MM.1S (cell line): ENCODE results near the gene GPR108.

Source experiments
- DNase-seq: peaks from one replicate; pipeline ENCODE4 v3.0.0-alpha.2; 2015
- H2AFZ ChIP-seq: fragments of 300-600 bp; sonication (generic); 2 replicates; pipeline ENCODE4 v1.6.0; 2016; ENCODE audit warnings: antibody characterized with exemption, low read length
- H3F3A ChIP-seq: fragments of 300-600 bp; sonication (generic); 2 replicates; pipeline ENCODE4 v1.6.1; 2016; ENCODE audit warnings: mild to moderate bottlenecking, antibody characterized with exemption, low read length, moderate library complexity, mixed read lengths; ENCODE audit not compliant: insufficient read depth
- H3K27ac ChIP-seq: fragments of 300-600 bp; sonication (generic); 2 replicates; pipeline ENCODE4 v1.5.1; 2016; ENCODE audit warnings: mild to moderate bottlenecking, low read length
- H3K27me3 ChIP-seq: fragments of 300-600 bp; sonication (generic); replicated peaks from 2 replicates; pipeline ENCODE4 v1.6.0; 2016; ENCODE audit warnings: low read length; ENCODE audit not compliant: insufficient read depth
- H3K36me3 ChIP-seq: fragments of 300-600 bp; sonication (generic); replicated peaks from 2 replicates; pipeline ENCODE4 v1.6.1; 2016; ENCODE audit warnings: mild to moderate bottlenecking, low read length, mixed read lengths; ENCODE audit not compliant: insufficient read depth
- H3K4me1 ChIP-seq: fragments of 300-600 bp; sonication (generic); 2 replicates; pipeline ENCODE4 v1.6.1; 2016; ENCODE audit warnings: low read length, mixed read lengths
- H3K4me2 ChIP-seq: fragments of 300-600 bp; sonication (generic); 2 replicates; pipeline ENCODE4 v1.6.0; 2016; ENCODE audit warnings: low read depth, low read length
- H3K4me3 ChIP-seq: fragments of 300-600 bp; sonication (generic); 2 replicates; pipeline ENCODE4 v1.5.1; 2016; ENCODE audit warnings: low read length, mixed read lengths
- H3K79me2 ChIP-seq: fragments of 300-600 bp; sonication (generic); 2 replicates; pipeline ENCODE4 v1.6.1; 2016; ENCODE audit warnings: mixed run types, low read length, mixed read lengths
- H3K9ac ChIP-seq: fragments of 300-600 bp; sonication (generic); 2 replicates; pipeline ENCODE4 v1.6.1; 2016; ENCODE audit warnings: low read length, mixed read lengths
- H3K9me2 ChIP-seq: fragments of 300-600 bp; sonication (generic); replicated peaks from 2 replicates; pipeline ENCODE4 v1.6.1; 2016; ENCODE audit warnings: mild to moderate bottlenecking, low read length, mixed read lengths; ENCODE audit not compliant: insufficient read depth
- H3K9me3 ChIP-seq: fragments of 300-600 bp; sonication (generic); replicated peaks from 2 replicates; pipeline ENCODE4 v1.6.1; 2016; ENCODE audit warnings: mild to moderate bottlenecking, low read length, mixed read lengths; ENCODE audit not compliant: insufficient read depth
- H4K20me1 ChIP-seq: fragments of 300-600 bp; sonication (generic); 2 replicates; pipeline ENCODE4 v1.6.1; 2016; ENCODE audit warnings: mild to moderate bottlenecking, low read length, moderate library complexity, mixed read lengths; ENCODE audit not compliant: insufficient read depth
- EZH2 ChIP-seq: fragments of 300-600 bp; sonication (generic); optimal IDR thresholded peaks from 2 replicates; pipeline ENCODE3; 2017; ENCODE audit warnings: low read depth, mild to moderate bottlenecking, antibody characterized with exemption, low read length, mixed read lengths
- EZH2phosphoT487 ChIP-seq: fragments of 300-600 bp; sonication (generic); IDR thresholded peaks from 2 replicates; pipeline ENCODE4 v1.6.1; 2018; ENCODE audit warnings: antibody characterized with exemption, low read length
- TF ChIP-seq, protein P1 (sequence below): fragments of 300-600 bp; sonication (generic); IDR thresholded peaks from 2 replicates; pipeline ENCODE4 v1.5.1; 2016; ENCODE audit warnings: antibody characterized with exemption, low read length, mixed read lengths

Gene GPR108

GRCh38 chr19:6744381-6745301, 7.3 kb upstream of the GPR108 start:
- no peaks in the 10 kb centered on the region for H4K20me1 ChIP-seq
- H3K9ac ChIP-seq, result no peak overlapping the region
- TF ChIP-seq, protein P1, sequence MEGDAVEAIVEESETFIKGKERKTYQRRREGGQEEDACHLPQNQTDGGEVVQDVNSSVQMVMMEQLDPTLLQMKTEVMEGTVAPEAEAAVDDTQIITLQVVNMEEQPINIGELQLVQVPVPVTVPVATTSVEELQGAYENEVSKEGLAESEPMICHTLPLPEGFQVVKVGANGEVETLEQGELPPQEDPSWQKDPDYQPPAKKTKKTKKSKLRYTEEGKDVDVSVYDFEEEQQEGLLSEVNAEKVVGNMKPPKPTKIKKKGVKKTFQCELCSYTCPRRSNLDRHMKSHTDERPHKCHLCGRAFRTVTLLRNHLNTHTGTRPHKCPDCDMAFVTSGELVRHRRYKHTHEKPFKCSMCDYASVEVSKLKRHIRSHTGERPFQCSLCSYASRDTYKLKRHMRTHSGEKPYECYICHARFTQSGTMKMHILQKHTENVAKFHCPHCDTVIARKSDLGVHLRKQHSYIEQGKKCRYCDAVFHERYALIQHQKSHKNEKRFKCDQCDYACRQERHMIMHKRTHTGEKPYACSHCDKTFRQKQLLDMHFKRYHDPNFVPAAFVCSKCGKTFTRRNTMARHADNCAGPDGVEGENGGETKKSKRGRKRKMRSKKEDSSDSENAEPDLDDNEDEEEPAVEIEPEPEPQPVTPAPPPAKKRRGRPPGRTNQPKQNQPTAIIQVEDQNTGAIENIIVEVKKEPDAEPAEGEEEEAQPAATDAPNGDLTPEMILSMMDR, result no peak
- TF ChIP-seq EZH2 (no peak), EZH2phosphoT487 (no peak)
- peaks cover 11% of the 10 kb centered on the region for H3F3A ChIP-seq
- H3K27me3 ChIP-seq, result no peaks in the 10 kb centered on the region
- no peak overlapping the region for H3K27ac ChIP-seq
- H3K4me3 ChIP-seq, result no peak overlapping the region
- H3K4me1 ChIP-seq, result peaks cover 4% of the 10 kb centered on the region
- H3K9me2 ChIP-seq, result no peaks in the 10 kb centered on the region
- no peaks in the 10 kb centered on the region for H3K9me3 ChIP-seq
- H3K79me2 ChIP-seq, result peaks cover 33% of the 10 kb centered on the region
- no peak for DNase-seq
- no peak overlapping the region for H3K4me2 ChIP-seq
- H2AFZ ChIP-seq, result no peak overlapping the region
- peaks cover 18% of the 10 kb centered on the region for H3K36me3 ChIP-seq

GRCh38 chr19:6743714-6744380, 6.5 kb upstream of the GPR108 start:
- DNase-seq, result no peak
- Histone ChIP-seq H3K9me2 (no peaks in the 10 kb centered on the region), H2AFZ (no peak overlapping the region), H3K9me3 (no peaks in the 10 kb centered on the region), H3K27me3 (no peaks in the 10 kb centered on the region), H3K36me3 (peaks cover 18% of the 10 kb centered on the region), H3K4me1 (peaks cover 9% of the 10 kb centered on the region), H3K9ac (no peak overlapping the region), H3K79me2 (peaks cover 33% of the 10 kb centered on the region), H4K20me1 (no peaks in the 10 kb centered on the region), H3F3A (peaks cover 15% of the 10 kb centered on the region), H3K4me3 (no peak overlapping the region), H3K27ac (no peak overlapping the region), H3K4me2 (no peak overlapping the region)
- TF ChIP-seq, protein P1, result no peak
- TF ChIP-seq EZH2, result no peak
- TF ChIP-seq EZH2phosphoT487, result no peak

- no peak overlapping the region for H3K9ac ChIP-seq
- H3K79me2 ChIP-seq, result peaks cover 33% of the 10 kb centered on the region
- no peak for DNase-seq
Measured at GRCh38 chr19:6743066-6743465, 5.7 kb upstream of the GPR108 start.

More at GRCh38 chr19:6743066-6743465, 5.7 kb upstream of the GPR108 start:
- H3F3A ChIP-seq, result peaks cover 23% of the 10 kb centered on the region
- TF ChIP-seq, protein P1, result no peak
- TF ChIP-seq EZH2phosphoT487 (no peak), EZH2 (no peak)
- H3K9me2 ChIP-seq, result no peaks in the 10 kb centered on the region
- H3K4me1 ChIP-seq, result peaks cover 17% of the 10 kb centered on the region
- H2AFZ ChIP-seq, result no peak overlapping the region
- H3K4me2 ChIP-seq, result no peak overlapping the region
- H3K4me3 ChIP-seq, result no peak overlapping the region
- H3K27me3 ChIP-seq, result no peaks in the 10 kb centered on the region
- peaks cover 15% of the 10 kb centered on the region for H3K36me3 ChIP-seq
- no peak overlapping the region for H3K27ac ChIP-seq
- H4K20me1 ChIP-seq, result no peaks in the 10 kb centered on the region
- H3K9me3 ChIP-seq, result no peaks in the 10 kb centered on the region
